GM06990 (cell line): ENCODE data around the gene GLIS1.
"Not testable (repeated sequence)": the region's sequence is repeated elsewhere in the genome, so short reads cannot be mapped to it uniquely, and the experiment has no call there.

ENCODE experiments used
- DNase-seq: peaks from one replicate; pipeline ENCODE4 v3.0.0-alpha.2; 2011; ENCODE audit not compliant: insufficient read length; ENCODE audit errors: extremely low read depth
- H3K27me3 ChIP-seq: replicated peaks from 2 replicates; pipeline ENCODE4 v1.6.0; 2011; ENCODE audit warnings: low read length; ENCODE audit not compliant: control insufficient read depth, insufficient read depth
- H3K36me3 ChIP-seq: 2 replicates; pipeline ENCODE4 v1.5.1; 2011; ENCODE audit warnings: low read length; ENCODE audit not compliant: control insufficient read depth, insufficient read depth
- H3K4me3 ChIP-seq: replicated peaks from 2 replicates; pipeline ENCODE4 v1.5.1; 2011; ENCODE audit warnings: low read depth, mild to moderate bottlenecking, control low read depth, low read length
- TF ChIP-seq, protein P1 (sequence below): IDR thresholded peaks from 2 replicates; pipeline ENCODE4 v1.5.1; 2011; ENCODE audit warnings: low read length, control low read depth, mild to moderate bottlenecking, inconsistent platforms; ENCODE audit not compliant: insufficient read depth, poor library complexity, severe bottlenecking

GLIS1 gene

DNA sequence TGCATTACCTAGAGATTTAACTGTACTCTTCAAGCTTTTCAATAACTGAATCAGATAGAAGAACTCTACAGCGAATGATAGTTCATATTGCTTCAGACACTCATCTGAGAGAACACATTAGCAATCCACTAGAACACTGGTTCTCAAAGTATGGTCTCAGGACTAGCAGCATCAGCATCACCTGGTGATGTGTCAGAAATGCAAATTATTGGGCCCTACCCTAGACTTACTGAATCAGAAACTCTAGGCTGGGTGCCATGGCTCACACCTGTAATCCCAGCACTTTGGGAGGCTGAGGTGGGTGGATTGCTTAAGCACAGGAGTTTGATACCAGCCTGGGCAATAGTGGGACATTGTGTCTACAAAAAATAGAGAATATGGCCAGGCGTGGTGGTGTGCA is 24.9 kb upstream of the GLIS1 start:
- TF ChIP-seq, protein P1, sequence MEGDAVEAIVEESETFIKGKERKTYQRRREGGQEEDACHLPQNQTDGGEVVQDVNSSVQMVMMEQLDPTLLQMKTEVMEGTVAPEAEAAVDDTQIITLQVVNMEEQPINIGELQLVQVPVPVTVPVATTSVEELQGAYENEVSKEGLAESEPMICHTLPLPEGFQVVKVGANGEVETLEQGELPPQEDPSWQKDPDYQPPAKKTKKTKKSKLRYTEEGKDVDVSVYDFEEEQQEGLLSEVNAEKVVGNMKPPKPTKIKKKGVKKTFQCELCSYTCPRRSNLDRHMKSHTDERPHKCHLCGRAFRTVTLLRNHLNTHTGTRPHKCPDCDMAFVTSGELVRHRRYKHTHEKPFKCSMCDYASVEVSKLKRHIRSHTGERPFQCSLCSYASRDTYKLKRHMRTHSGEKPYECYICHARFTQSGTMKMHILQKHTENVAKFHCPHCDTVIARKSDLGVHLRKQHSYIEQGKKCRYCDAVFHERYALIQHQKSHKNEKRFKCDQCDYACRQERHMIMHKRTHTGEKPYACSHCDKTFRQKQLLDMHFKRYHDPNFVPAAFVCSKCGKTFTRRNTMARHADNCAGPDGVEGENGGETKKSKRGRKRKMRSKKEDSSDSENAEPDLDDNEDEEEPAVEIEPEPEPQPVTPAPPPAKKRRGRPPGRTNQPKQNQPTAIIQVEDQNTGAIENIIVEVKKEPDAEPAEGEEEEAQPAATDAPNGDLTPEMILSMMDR: no peak
- Histone ChIP-seq H3K36me3 (no peaks in the 10 kb centered on the region), H3K27me3 (no peaks in the 10 kb centered on the region), H3K4me3 (no peak overlapping the region)
- DNase-seq: no peak

DNA sequence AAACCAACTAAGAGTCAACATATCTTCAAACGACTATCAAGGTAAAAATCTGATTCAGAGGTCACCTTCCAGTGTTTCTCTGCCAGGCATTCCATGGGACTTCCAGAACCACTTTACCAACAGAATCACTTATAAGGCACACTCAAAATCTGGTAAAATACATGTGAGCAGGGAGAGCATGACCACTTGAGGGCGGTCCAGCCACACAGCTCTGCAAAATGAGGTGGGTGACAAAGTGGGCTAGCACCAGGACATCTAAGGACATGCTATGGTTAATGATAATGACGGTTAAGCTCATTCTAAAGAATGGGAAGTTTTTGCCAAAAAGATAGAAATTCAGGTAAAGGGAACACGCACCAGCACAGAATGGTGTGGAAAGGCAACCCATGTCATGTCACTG is 24.5 kb upstream of the GLIS1 start:
- no peaks in the 10 kb centered on the region for H3K36me3 ChIP-seq
- H3K27me3 ChIP-seq: no peaks in the 10 kb centered on the region
- TF ChIP-seq, protein P1: no peak
- no peak overlapping the region for H3K4me3 ChIP-seq
- DNase-seq: no peak

GRCh38 chr1:53760497-53760896 is 21.5 kb upstream of the GLIS1 start:
- DNase-seq, H3K4me3 ChIP-seq, H3K36me3 ChIP-seq, H3K27me3 ChIP-seq: not testable (repeated sequence)

DNA sequence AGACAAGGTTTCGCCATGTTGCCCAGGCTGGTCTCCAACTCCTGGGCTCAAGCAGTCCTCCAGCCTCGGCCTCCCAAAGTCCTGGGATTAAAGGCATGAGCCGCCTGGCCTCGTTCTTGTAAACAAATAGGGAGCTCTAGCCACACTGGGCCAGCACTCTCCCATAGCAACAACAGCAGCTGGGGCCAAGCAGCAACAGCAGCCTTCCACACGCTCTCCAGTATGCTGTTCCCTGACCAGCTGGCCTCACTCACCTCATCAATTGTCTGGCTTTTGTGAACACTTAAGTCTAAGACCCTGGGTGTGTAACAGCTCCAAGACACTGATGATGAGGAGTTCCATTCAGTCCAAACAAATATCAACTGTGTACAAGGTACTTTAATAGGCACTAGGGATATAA is 16.9 kb upstream of the GLIS1 start:
- H3K36me3 ChIP-seq: no peaks in the 10 kb centered on the region
- no peak for DNase-seq
- H3K4me3 ChIP-seq: no peak overlapping the region
- H3K27me3 ChIP-seq: no peaks in the 10 kb centered on the region
- TF ChIP-seq, protein P1: no peak

DNA sequence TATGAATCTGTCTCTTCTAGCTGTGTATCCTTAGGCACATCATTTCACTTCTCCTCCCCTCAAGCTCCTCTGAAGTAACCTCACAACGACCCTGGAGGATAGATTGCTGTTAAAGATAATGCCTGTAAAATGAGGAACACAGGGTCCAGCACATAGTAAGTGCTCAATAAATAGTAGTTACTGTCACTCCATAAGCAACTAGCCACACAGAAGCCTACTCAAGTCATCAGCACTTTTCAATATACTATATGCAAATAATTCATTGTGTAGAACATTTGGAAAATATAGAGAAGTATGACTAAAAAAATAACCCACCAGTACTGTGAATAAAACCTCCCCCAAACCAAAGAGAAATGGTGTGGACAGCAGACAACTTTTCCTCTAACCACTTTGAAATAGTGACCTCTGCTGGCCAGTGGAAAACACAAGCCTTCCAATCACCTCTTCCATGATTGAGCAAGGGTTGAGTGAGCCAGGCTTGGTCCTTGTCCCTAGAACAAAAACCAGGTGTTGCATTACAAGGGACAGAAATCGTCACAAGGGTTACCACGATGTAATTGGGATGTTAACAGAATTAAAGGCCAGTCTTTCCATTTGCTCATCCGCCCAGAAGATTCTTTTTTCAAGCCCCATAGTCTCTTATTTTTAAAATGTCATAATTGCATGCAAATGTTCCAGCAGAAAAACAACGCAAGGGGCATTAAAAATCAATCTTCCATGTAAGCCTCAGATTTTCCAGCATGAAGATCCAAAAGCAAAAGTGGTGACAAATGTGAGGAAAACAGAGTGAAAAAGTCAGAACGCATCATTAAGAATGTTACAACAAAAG is 15.7 kb upstream of the GLIS1 start:
- no peak for DNase-seq
- TF ChIP-seq, protein P1: peak; percentile 68
- Histone ChIP-seq H3K36me3 (no peaks in the 10 kb centered on the region), H3K27me3 (no peaks in the 10 kb centered on the region), H3K4me3 (no peak overlapping the region)

GRCh38 chr1:53752281-53752680 is 13.3 kb upstream of the GLIS1 start:
- Histone ChIP-seq H3K27me3 (no peaks in the 10 kb centered on the region), H3K36me3 (no peaks in the 10 kb centered on the region), H3K4me3 (no peak overlapping the region)
- DNase-seq: no peak
- TF ChIP-seq, protein P1: no peak
